Neural progenitor cell (in vitro differentiated cells): ENCODE data around the gene PLB1. TPM values are rescaled to one million over a fixed set of nuclear protein-coding genes. Genes with fewer than 3 reads are reported as not detected.
A peak's percentile ranks its signal among the peaks of the same experiment; 100 is the strongest.

ENCODE experiments used
- DNase-seq: peaks from one replicate; pipeline ENCODE4 v3.0.0-alpha.2; 2016; ENCODE audit warnings: low spot score
- H2AFZ ChIP-seq: fragments of 200-600 bp; sonication (generic); replicated peaks from 2 replicates; pipeline ENCODE4 v1.6.1; 2016; ENCODE audit warnings: antibody characterized with exemption
- H3F3A ChIP-seq: fragments of 200-600 bp; sonication (generic); 2 replicates; pipeline ENCODE4 v1.6.1; 2016; ENCODE audit warnings: antibody characterized with exemption, low read depth
- H3K27ac ChIP-seq: fragments of 200-600 bp; sonication (generic); 2 replicates; pipeline ENCODE4 v1.5.1; 2016; ENCODE audit warnings: mild to moderate bottlenecking
- H3K27me3 ChIP-seq: fragments of 200-600 bp; sonication (generic); 2 replicates; pipeline ENCODE4 v1.6.1; 2016; ENCODE audit warnings: mild to moderate bottlenecking, moderate library complexity
- H3K36me3 ChIP-seq: fragments of 200-600 bp; sonication (generic); 2 replicates; pipeline ENCODE4 v1.5.1; 2016
- H3K4me1 ChIP-seq: fragments of 200-600 bp; sonication (generic); 2 replicates; pipeline ENCODE4 v1.6.1; 2016; ENCODE audit warnings: mixed run types
- H3K4me2 ChIP-seq: fragments of 200-600 bp; sonication (generic); 2 replicates; pipeline ENCODE4 v1.6.1; 2016
- H3K4me3 ChIP-seq: fragments of 200-600 bp; sonication (generic); 2 replicates; pipeline ENCODE4 v1.5.1; 2016
- H3K79me2 ChIP-seq: fragments of 200-600 bp; sonication (generic); 2 replicates; pipeline ENCODE4 v1.6.1; 2016; ENCODE audit warnings: low read depth
- H3K9ac ChIP-seq: fragments of 200-600 bp; sonication (generic); 2 replicates; pipeline ENCODE4 v1.6.1; 2016
- H3K9me3 ChIP-seq: fragments of 200-600 bp; sonication (generic); 2 replicates; pipeline ENCODE4 v1.5.1; 2016; ENCODE audit warnings: low read depth
- H4K20me1 ChIP-seq: fragments of 200-600 bp; sonication (generic); 2 replicates; pipeline ENCODE4 v1.6.1; 2016; ENCODE audit warnings: low read depth
- H3K27ac Mint-ChIP-seq: 3 replicates; pipeline ENCODE4 v1.8.0; 2021; ENCODE audit warnings: mixed read lengths
- H3K27me3 Mint-ChIP-seq: 2 replicates; pipeline ENCODE4 v1.8.0; 2022; ENCODE audit warnings: low read depth, mild to moderate bottlenecking, inconsistent platforms, moderate library complexity, mixed read lengths; ENCODE audit not compliant: insufficient read depth
- H3K36me3 Mint-ChIP-seq: 3 replicates; pipeline ENCODE4 v1.8.0; 2021; ENCODE audit warnings: mixed read lengths
- H3K4me1 Mint-ChIP-seq: 3 replicates; pipeline ENCODE4 v1.8.0; 2021; ENCODE audit warnings: mixed read lengths
- H3K4me3 Mint-ChIP-seq: 3 replicates; pipeline ENCODE4 v1.8.0; 2021; ENCODE audit warnings: mild to moderate bottlenecking, moderate library complexity, mixed read lengths
- H3K9me3 Mint-ChIP-seq: 3 replicates; pipeline ENCODE4 v1.8.0; 2020; ENCODE audit warnings: mixed read lengths
- CTCF ChIP-seq: fragments of 200-600 bp; sonication (generic); IDR thresholded peaks from 2 replicates; pipeline ENCODE4 v1.5.1; 2017; ENCODE audit warnings: antibody characterized with exemption, mild to moderate bottlenecking
- EZH2 ChIP-seq: fragments of 200-600 bp; sonication (generic); IDR thresholded peaks from 2 replicates; pipeline ENCODE4 v1.6.1; 2017; ENCODE audit warnings: antibody characterized with exemption, mild to moderate bottlenecking, moderate library complexity
- EZH2phosphoT487 ChIP-seq: fragments of 200-600 bp; sonication (generic); IDR thresholded peaks from 2 replicates; pipeline ENCODE4 v1.6.1; 2017; ENCODE audit warnings: antibody characterized with exemption
- total RNA-seq: library from RNA; depleted of rRNA; stranded (reverse); fragments of >200 nt; gene quantifications from 2 replicates; pipeline ENCODE4 v1.2.3, GENCODE V29; 2015; ENCODE audit warnings: low replicate concordance

PLB1 gene
- total RNA-seq, 1 donor from 2014 or later: not detected

- H3K4me1 ChIP-seq: peaks cover 29% of the 10 kb centered on the region
- no peaks in the 10 kb centered on the region for H4K20me1 ChIP-seq
- H3K27me3 ChIP-seq: no peaks in the 10 kb centered on the region
- H2AFZ ChIP-seq: no peak overlapping the region
- peaks cover 18% of the 10 kb centered on the region for H3K27me3 Mint-ChIP-seq
- H3K4me2 ChIP-seq: no peak overlapping the region
- DNase-seq: no peak
- H3K4me3 Mint-ChIP-seq: no peak overlapping the region
- peaks cover 58% of the 10 kb centered on the region for H3K4me1 Mint-ChIP-seq
- H3K9me3 ChIP-seq: no peaks in the 10 kb centered on the region
- no peak overlapping the region for H3K4me3 ChIP-seq
- no peaks in the 10 kb centered on the region for H3K36me3 ChIP-seq
- no peak overlapping the region for H3K27ac ChIP-seq
- H3K27ac Mint-ChIP-seq: no peak overlapping the region
- H3K79me2 ChIP-seq: no peaks in the 10 kb centered on the region
- H3K36me3 Mint-ChIP-seq: peaks cover 7% of the 10 kb centered on the region
- TF ChIP-seq CTCF: no peak
- no peak for TF ChIP-seq EZH2
- TF ChIP-seq EZH2phosphoT487: no peak
- no peak overlapping the region for H3K9ac ChIP-seq
- H3K9me3 Mint-ChIP-seq: peaks cover 15% of the 10 kb centered on the region
- no peaks in the 10 kb centered on the region for H3F3A ChIP-seq
Measured at GRCh38 chr2:28668106-28668814, 172.4 kb downstream of the PLB1 start.

GRCh38 chr2:28668880-28669279, 173.0 kb downstream of the PLB1 start:
- H3K79me2 ChIP-seq: no peaks in the 10 kb centered on the region
- no peak overlapping the region for H3K9ac ChIP-seq
- Mint-ChIP-seq H3K4me3 (no peak overlapping the region), H3K27me3 (peaks cover 18% of the 10 kb centered on the region), H3K27ac (no peak overlapping the region), H3K4me1 (peaks cover 54% of the 10 kb centered on the region), H3K36me3 (peaks cover 9% of the 10 kb centered on the region), H3K9me3 (peaks cover 18% of the 10 kb centered on the region)
- H3K4me2 ChIP-seq: no peak overlapping the region
- peaks cover 24% of the 10 kb centered on the region for H3K4me1 ChIP-seq
- no peaks in the 10 kb centered on the region for H4K20me1 ChIP-seq
- no peaks in the 10 kb centered on the region for H3K9me3 ChIP-seq
- DNase-seq: no peak
- TF ChIP-seq EZH2phosphoT487 (no peak), CTCF (no peak), EZH2 (no peak)
- no peak overlapping the region for H3K4me3 ChIP-seq
- H3K36me3 ChIP-seq: no peaks in the 10 kb centered on the region
- H2AFZ ChIP-seq: no peak overlapping the region
- no peaks in the 10 kb centered on the region for H3F3A ChIP-seq
- H3K27me3 ChIP-seq: no peaks in the 10 kb centered on the region
- no peak overlapping the region for H3K27ac ChIP-seq

- Histone ChIP-seq H3K4me3 (no peak overlapping the region), H4K20me1 (no peaks in the 10 kb centered on the region), H3F3A (no peaks in the 10 kb centered on the region), H3K36me3 (no peaks in the 10 kb centered on the region), H3K9me3 (no peaks in the 10 kb centered on the region), H3K9ac (no peak overlapping the region), H3K79me2 (no peaks in the 10 kb centered on the region), H3K4me1 (peaks cover 10% of the 10 kb centered on the region), H3K27me3 (no peaks in the 10 kb centered on the region), H3K27ac (no peak overlapping the region), H2AFZ (no peak overlapping the region), H3K4me2 (no peak overlapping the region)
- no peak for DNase-seq
- Mint-ChIP-seq H3K4me1 (peaks cover 43% of the 10 kb centered on the region), H3K4me3 (peak overlapping the region; percentile 41), H3K27ac (peak overlapping the region; percentile 92), H3K27me3 (peaks cover 27% of the 10 kb centered on the region), H3K36me3 (peaks cover 11% of the 10 kb centered on the region), H3K9me3 (peaks cover 22% of the 10 kb centered on the region)
- no peak for TF ChIP-seq EZH2phosphoT487
- TF ChIP-seq EZH2: no peak
- no peak for TF ChIP-seq CTCF
Measured at GRCh38 chr2:28670856-28671255, 175.0 kb downstream of the PLB1 start.
